Endothelial cell of umbilical vein (primary cell): Measurements from ENCODE around the gene BNIPL. TPM values are rescaled to one million over a fixed set of nuclear protein-coding genes. Genes with fewer than 3 reads are reported as not detected.

Source experiments
- BruUV-seq: library from RNA; stranded (reverse); fragments of 400-500 nt; replicated peaks from 2 replicates; lab custom pipeline; 2021; lab: Mats Ljungman, UMichigan
- CTCF ChIA-PET: fragments of 300-600, 350-600 bp; sonication (Branson Sonifier 250); formaldehyde crosslinking; loops from one replicate; lab custom pipeline; 2021; ENCODE audit warnings: antibody characterized with exemption, inconsistent platforms; lab: Charles Lee
- POLR2A ChIA-PET: fragments of 300-600, 350-600 bp; sonication (Branson Sonifier 250); formaldehyde crosslinking; loops from one replicate; lab custom pipeline; 2021; ENCODE audit warnings: antibody characterized with exemption, inconsistent platforms; lab: Charles Lee
- DNase-seq: peaks from one replicate; pipeline ENCODE4 v3.0.0-alpha.2; 2011; ENCODE audit warnings: low read depth, low spot score
- FAIRE-seq: peaks from 2 replicates; lab custom pipeline; 2011; peaks lifted over from hg19 to GRCh38; lab: Jason Lieb, UNC
- H2AFZ ChIP-seq: 2 replicates; pipeline ENCODE4 v1.6.0; 2012; ENCODE audit warnings: low read depth, low read length, control low read depth, inconsistent platforms
- H3K27ac ChIP-seq: 2 replicates; pipeline ENCODE4 v1.5.1; 2011; ENCODE audit warnings: low read depth, mild to moderate bottlenecking, control low read depth, low read length, moderate library complexity; ENCODE audit not compliant: insufficient read depth
- H3K27me3 ChIP-seq, 2 experiments: 2 replicates each; pipeline versions ENCODE4 v1.6.0 to v1.6.1; 2011; ENCODE audit warnings: low read length in 2 of 2, mixed read lengths in 1 of 2; ENCODE audit not compliant: control insufficient read depth in 2 of 2, insufficient read depth in 2 of 2
- H3K36me3 ChIP-seq, 2 experiments: 2 replicates in 1 of 2; 3 replicates in 1 of 2; pipeline ENCODE4 v1.5.1; 2011; ENCODE audit warnings: low read length in 2 of 2, mild to moderate bottlenecking in 1 of 2, moderate library complexity in 1 of 2; ENCODE audit not compliant: control insufficient read depth in 2 of 2, insufficient read depth in 2 of 2; ENCODE audit errors: extremely low read depth in 1 of 2
- H3K4me1 ChIP-seq: 3 replicates; pipeline ENCODE4 v1.5.1; 2011; ENCODE audit warnings: mild to moderate bottlenecking, low read length; ENCODE audit not compliant: control insufficient read depth, insufficient read depth; ENCODE audit errors: extremely low read depth
- H3K4me2 ChIP-seq: 2 replicates; pipeline ENCODE4 v1.6.1; 2011; ENCODE audit warnings: low read length, control low read depth, mixed read lengths; ENCODE audit not compliant: insufficient read depth
- H3K4me3 ChIP-seq, 3 experiments: fragments of 200-600 bp in 1 of 3; sonication (generic), shearing (Covaris generic) in 1 of 3; replicated peaks in 1 of 3; 2 replicates each; pipeline ENCODE4 v1.5.1; 2011 to 2016; ENCODE audit warnings: control low read depth in 3 of 3, low read length in 3 of 3, mild to moderate bottlenecking in 2 of 3, inconsistent platforms in 1 of 3, low read depth in 1 of 3, moderate library complexity in 1 of 3; ENCODE audit not compliant: insufficient read depth in 1 of 3
- H3K79me2 ChIP-seq: 2 replicates; pipeline ENCODE4 v1.6.0; 2012; ENCODE audit warnings: low read length, inconsistent platforms; ENCODE audit not compliant: control insufficient read depth, insufficient read depth
- H3K9ac ChIP-seq: replicated peaks from 2 replicates; pipeline ENCODE3; 2011; ENCODE audit warnings: low read length, control low read depth; ENCODE audit not compliant: insufficient read depth; ENCODE audit errors: extremely low read depth
- H3K9me1 ChIP-seq: replicated peaks from 3 replicates; pipeline ENCODE4 v1.6.0; 2011; ENCODE audit warnings: mild to moderate bottlenecking, low read length; ENCODE audit not compliant: control insufficient read depth, insufficient read depth; ENCODE audit errors: extremely low read depth
- H3K9me3 ChIP-seq: replicated peaks from 2 replicates; pipeline ENCODE4 v1.5.1; 2012; ENCODE audit warnings: low read length, inconsistent platforms; ENCODE audit not compliant: control insufficient read depth, insufficient read depth
- H4K20me1 ChIP-seq: replicated peaks from 2 replicates; pipeline ENCODE3; 2011; ENCODE audit warnings: mild to moderate bottlenecking, low read length; ENCODE audit not compliant: control insufficient read depth, insufficient read depth; ENCODE audit errors: extremely low read depth
- CTCF ChIP-seq, 2 donors: IDR thresholded peaks; 1 replicate in 1 of 2; 2 replicates in 1 of 2; pipeline ENCODE4 v1.5.1; 2011; ENCODE audit warnings: low read length in 2 of 2, mild to moderate bottlenecking in 2 of 2, moderate library complexity in 2 of 2, control low read depth in 1 of 2, inconsistent platforms in 1 of 2, low read depth in 1 of 2; ENCODE audit not compliant: insufficient read depth in 1 of 2; ENCODE audit errors: extremely low read depth in 1 of 2
- EZH2 ChIP-seq: IDR thresholded peaks from 2 replicates; pipeline ENCODE4 v1.6.1; 2012; ENCODE audit warnings: borderline replicate concordance, low read depth, mild to moderate bottlenecking, moderate library complexity, low read length, inconsistent platforms; ENCODE audit not compliant: severe bottlenecking
- FOS ChIP-seq: IDR thresholded peaks from 2 replicates; pipeline ENCODE4 v1.6.1; 2011; ENCODE audit warnings: mild to moderate bottlenecking, low read length, moderate library complexity, borderline replicate concordance; ENCODE audit not compliant: insufficient read depth
- GATA2 ChIP-seq: IDR thresholded peaks from 2 replicates; pipeline ENCODE4 v1.7.0; 2011; ENCODE audit warnings: low read depth, mild to moderate bottlenecking, moderate library complexity, mixed read lengths, low read length; ENCODE audit not compliant: insufficient read length, insufficient read depth
- JUN ChIP-seq: IDR thresholded peaks from 2 replicates; pipeline ENCODE4 v1.6.1; 2011; ENCODE audit warnings: borderline replicate concordance, low read depth; ENCODE audit not compliant: insufficient read length, insufficient read depth
- MAX ChIP-seq: IDR thresholded peaks from 2 replicates; pipeline ENCODE4 v1.6.1; 2011; ENCODE audit not compliant: insufficient read depth, insufficient read length
- MYC ChIP-seq: IDR thresholded peaks from one replicate; pipeline ENCODE4 v1.6.1; 2011; ENCODE audit warnings: mild to moderate bottlenecking, low read depth, low read length
- POLR2A ChIP-seq: IDR thresholded peaks from 2 replicates; pipeline ENCODE4 v1.6.1; 2012; ENCODE audit warnings: low read depth, mild to moderate bottlenecking, control low read depth, low read length
- POLR2AphosphoS5 ChIP-seq: IDR thresholded peaks from 2 replicates; pipeline ENCODE4 v1.6.1; 2012; ENCODE audit warnings: low read depth, mild to moderate bottlenecking, control low read depth, low read length, moderate library complexity; ENCODE audit not compliant: insufficient read depth
- dilution Hi-C: fragments of 300-500 bp; cut with MboI; formaldehyde crosslinking; loops from one replicate; pipeline ENCODE4 v1.15.0; 2019; ENCODE audit warnings: low sequenced_read_pairs; ENCODE audit not compliant: extremely low pct_ligation_motif_present
- intact Hi-C: fragments of 100-400 bp; cut with micrococcal nuclease; formaldehyde crosslinking; loops from one replicate; pipeline ENCODE4 v1.10.0; 2022
- polyA plus RNA-seq, 4 experiments: library from polyadenylated mRNA; depleted of rRNA in 3 of 4; stranded (reverse) in 3 of 4; unstranded in 1 of 4; fragments of >200 nt; gene quantifications; 2 replicates each; pipeline versions ENCODE4 v1.2.1 to v1.2.3, GENCODE V29; 2011 to 2012; ENCODE audit warnings: missing spikeins in 1 of 4
- total RNA-seq: library from RNA; stranded (reverse); gene quantifications from 2 replicates; pipeline ENCODE4 v1.2.3, GENCODE V29; 2021

Gene BNIPL
- total and polyA plus RNA-seq, 2 donors (not counting 3 experiments of a cell fraction or from before 2014, with no cell fraction given): 0.26 to 0.42 TPM

GRCh38 chr1:151002051-151002450 lies 34.3 kb upstream of the BNIPL start:
- H3K4me3 ChIP-seq: no peak overlapping the region
- peaks cover 25% of the 10 kb centered on the region for H3K4me1 ChIP-seq
- H3K4me2 ChIP-seq: no peak overlapping the region
- H3K9ac ChIP-seq: no peak overlapping the region
- H3K9me3 ChIP-seq: no peaks in the 10 kb centered on the region
- CTCF ChIA-PET: interaction anchor here (0.8 to 12.3 kb wide), 3 partner anchors 11 to 98 kb away, joined by 3 to 278 read pairs (median 4); partner anchors contain the start of genes ANXA9 and CERS2
- H2AFZ ChIP-seq: no peak overlapping the region
- H4K20me1 ChIP-seq: no peaks in the 10 kb centered on the region
- dilution Hi-C loops: no loop called here
- peaks cover 0 to 8% of the 10 kb centered on the region in 2 experiments for H3K36me3 ChIP-seq
- intact Hi-C loops: no loop called here
- DNase-seq (no peak), FAIRE-seq (no peak)
- no peak overlapping the region for H3K27ac ChIP-seq
- H3K79me2 ChIP-seq: no peaks in the 10 kb centered on the region
- TF ChIP-seq FOS: no peak
- no peak for TF ChIP-seq MAX
- TF ChIP-seq POLR2A: no peak
- no peak for TF ChIP-seq CTCF (IDR thresholded peaks at IDR 0.05; ENCODE audit: extremely low read depth in 1 of 2, insufficient read depth in 1 of 2, low read depth in 1 of 2, low read length in 2 of 2)
- TF ChIP-seq MYC: no peak
- TF ChIP-seq JUN: no peak
- no peak for TF ChIP-seq POLR2AphosphoS5
- no peak for TF ChIP-seq GATA2
- TF ChIP-seq EZH2: no peak
- no peaks in the 10 kb centered on the region for H3K9me1 ChIP-seq
- BruUV-seq: no TSS peak
- no peaks in the 10 kb centered on the region for H3K27me3 ChIP-seq
- POLR2A ChIA-PET: no interaction called here
